Heart left ventricle (tissue), 16 donors: ENCODE data around the gene CASK. TPM values are rescaled to one million over a fixed set of nuclear protein-coding genes. Genes with fewer than 3 reads are reported as not detected.

Experiments
- ATAC-seq, 4 donors: fragments of 200-7000 bp; cut with Tn5 transposase; one replicate each; pipeline ENCODE4 v1.9.1; 2020 to 2022; ENCODE audit warnings: moderate library complexity in 4 of 4, mild to moderate bottlenecking in 3 of 4, moderate number of reproducible peaks in 1 of 4
- DNase-seq, 5 donors: peaks; one replicate each; pipeline ENCODE4 v3.0.0-alpha.2; 2020
- H3K27ac ChIP-seq, 12 donors: fragments of 200-600 bp; sonication (generic) in 4 of 12; one replicate each; pipeline versions ENCODE4 v1.5.0 to v1.8.0; 2016 to 2022; ENCODE audit warnings: mild to moderate bottlenecking in 2 of 12
- H3K27me3 ChIP-seq, 9 donors: fragments of 200-600 bp; sonication (generic) in 2 of 9; one replicate each; pipeline versions ENCODE4 v1.5.1 to v1.8.0; 2016 to 2022; ENCODE audit warnings: mild to moderate bottlenecking in 3 of 9
- H3K36me3 ChIP-seq, 9 donors: fragments of 200-600 bp; sonication (generic) in 2 of 9; one replicate each; pipeline versions ENCODE4 v1.5.0 to v1.8.0; 2018 to 2022; ENCODE audit warnings: mild to moderate bottlenecking in 2 of 9
- H3K4me1 ChIP-seq, 12 donors: fragments of 200-600 bp; sonication (generic) in 4 of 12; one replicate each; pipeline versions ENCODE4 v1.5.0 to v1.8.0; 2016 to 2022; ENCODE audit warnings: mild to moderate bottlenecking in 3 of 12
- H3K4me3 ChIP-seq, 12 donors: fragments of 200-600 bp; sonication (generic) in 4 of 12; one replicate each; pipeline versions ENCODE4 v1.5.0 to v1.8.0; 2017 to 2022; ENCODE audit warnings: mild to moderate bottlenecking in 9 of 12, moderate library complexity in 4 of 12
- H3K9me3 ChIP-seq, 12 donors: fragments of 200-600 bp; sonication (generic) in 4 of 12; one replicate each; pipeline versions ENCODE4 v1.5.0 to v1.8.0; 2016 to 2022; ENCODE audit warnings: mild to moderate bottlenecking in 1 of 12
- CTCF ChIP-seq, 12 donors: fragments of 200-600 bp; sonication (generic) in 4 of 12; IDR thresholded peaks; one replicate each; pipeline versions ENCODE4 v1.5.0 to v1.8.0; 2018 to 2022; ENCODE audit warnings: antibody characterized with exemption in 12 of 12, mild to moderate bottlenecking in 5 of 12
- POLR2A ChIP-seq, 2 donors: fragments of 450-650 bp; IDR thresholded peaks; one replicate each; pipeline ENCODE4 v1.6.1; 2017; ENCODE audit warnings: antibody characterized with exemption in 2 of 2, mild to moderate bottlenecking in 2 of 2, moderate library complexity in 2 of 2
- WGBS, 4 donors: extraction: QIAGEN DNeasy Blood & Tissue Kit in 2 of 4; methylation state at CpG; one replicate each; pipeline versions ENCODE4 v1.1.5 to v1.1.7; 2013 to 2018; 5-methylcytosine and 5-hydroxymethylcytosine counted together
- intact Hi-C, 10 donors: fragments of 100-400 bp; cut with DNase I; formaldehyde crosslinking; loops; one replicate each; pipeline versions ENCODE4 v1.11.1 to v1.14.2; 2022
- polyA plus RNA-seq, 2 donors: library from polyadenylated mRNA; stranded (reverse); fragments of 200-250 nt; gene quantifications; one replicate each; pipeline ENCODE4 v1.2.3, GENCODE V29; 2013
- total RNA-seq, 9 donors: library from RNA; depleted of rRNA in 2 of 9; stranded (reverse); fragments of >200 nt in 2 of 9; fragmentation: NEBNext Ultra II Directional in 3 of 9; extraction: Animal tissue kit (Norgen Biotek cat#: 25700) in 3 of 9; gene quantifications; one replicate each; pipeline versions ENCODE4 v1.1.0 to v1.2.4, GENCODE V29; 2016 to 2023
- donor health status: ischemic (EF 13 %, LVEDD 7.1; RV severe dilation, severe dysfunction).
- donor health status: healthy with polysubstance abuse.
- donor health status: DM: no; HTN: yes; CAD: no.
- donor health status: DM: no; HTN: no; CAD: no.
- donor health status: ischemic (EF 25% LVEDD 6.9; RV normal size, moderate dysfunction).
- donor health status: ischemic (EF 25% LVEDD 5.7; RV mildly dilated, moderate dysfunction).
- donor health status: healthy.
- donor health status: DM: yes; HTN: yes; CAD: no.
- donor health status: ischemic (EF 35%, LVEDD 5.7; RV mildly dilated, moderate dysfunction).
- donor health status: nonischemic (EF 11% LVEDD 7.7; RV severe dilation, severe dysfunction).
- donor health status: DM: yes; HTN: yes; CAD: no.
- donor health status: PGD.
- donor health status: ischemic (EF 29% LVEDD 5.4; RV normal size, mild dysfunction).
- donor health status: nonischemic (EF 23%, LVEDD 6.1; RV moderate dilation, normal function).

The CASK gene
- total and polyA plus RNA-seq, 11 donors = 2.9 to 25.6 (median 13.6) TPM

- TF ChIP-seq CTCF (IDR thresholded peaks at IDR 0.05) (no peak), POLR2A (IDR thresholded peaks at IDR 0.05) (no peak)
- no peak for ATAC-seq
- Histone ChIP-seq H3K9me3 (no peaks in the 10 kb centered on the region), H3K27ac (no peak overlapping the region), H3K36me3 (no peaks in the 10 kb centered on the region), H3K27me3 (peaks cover 0 to 3% (median 0%) of the 10 kb centered on the region in 9 donors), H3K4me3 (no peak overlapping the region), H3K4me1 (peaks cover 0 to 12% (median 0%) of the 10 kb centered on the region in 12 donors)
- intact Hi-C loops = no loop called here
- no peak for DNase-seq
- WGBS, 4 donors = 72 to 95% (median 80%) methylated on average over 2 of the region's 2 CpGs
Measured at GRCh38 chrX:41919870-41920269, 3.5 kb downstream of the CASK start.

- no peaks in the 10 kb centered on the region for H3K27me3 ChIP-seq
- no peaks in the 10 kb centered on the region for H3K9me3 ChIP-seq
- TF ChIP-seq POLR2A (IDR thresholded peaks at IDR 0.05) (no peak), CTCF (IDR thresholded peaks at IDR 0.05) (no peak)
- no peak for ATAC-seq
- DNase-seq = no peak
- peaks cover 0 to 11% (median 0%) of the 10 kb centered on the region in 12 donors for H3K4me1 ChIP-seq
- H3K4me3 ChIP-seq = no peak overlapping the region
- no peaks in the 10 kb centered on the region for H3K36me3 ChIP-seq
- WGBS, 4 donors = 75 to 80% (median 78%) methylated on average over 5 of the region's 5 CpGs
- no peak overlapping the region for H3K27ac ChIP-seq
- intact Hi-C loops = no loop called here
Measured at GRCh38 chrX:41917517-41917916, 5.8 kb downstream of the CASK start.

GRCh38 chrX:41913476-41913875 is 9.9 kb downstream of the CASK start:
- WGBS, 4 donors = 64 to 77% (median 72%) methylated on average over 1 of the region's 1 CpG
- TF ChIP-seq CTCF (IDR thresholded peaks at IDR 0.05) = no peak
- TF ChIP-seq POLR2A (IDR thresholded peaks at IDR 0.05) = no peak
- intact Hi-C loops = no loop called here

GRCh38 chrX:41912923-41913322 is 10.4 kb downstream of the CASK start:
- TF ChIP-seq POLR2A (IDR thresholded peaks at IDR 0.05) (no peak), CTCF (IDR thresholded peaks at IDR 0.05) (no peak)
- 71 to 96% (median 81%) methylated on average over 4 of the region's 4 CpGs for WGBS, 4 donors
- no peaks in the 10 kb centered on the region for H3K27me3 ChIP-seq
- no peak overlapping the region for H3K4me3 ChIP-seq
- H3K27ac ChIP-seq = no peak overlapping the region
- H3K36me3 ChIP-seq = no peaks in the 10 kb centered on the region
- no peaks in the 10 kb centered on the region for H3K9me3 ChIP-seq
- intact Hi-C loops = no loop called here
- peaks cover 0 to 8% (median 0%) of the 10 kb centered on the region in 12 donors for H3K4me1 ChIP-seq
- ATAC-seq = no peak
- DNase-seq = no peak

More at GRCh38 chrX:41913476-41913875, 9.9 kb downstream of the CASK start:
- no peak for ATAC-seq
- peaks cover 0 to 9% (median 0%) of the 10 kb centered on the region in 12 donors for H3K4me1 ChIP-seq
- no peak overlapping the region for H3K27ac ChIP-seq
- no peaks in the 10 kb centered on the region for H3K36me3 ChIP-seq
- no peak overlapping the region for H3K4me3 ChIP-seq
- no peak for DNase-seq
- H3K9me3 ChIP-seq = no peaks in the 10 kb centered on the region
- no peaks in the 10 kb centered on the region for H3K27me3 ChIP-seq
